D721Med (cell line): ENCODE results near the gene CXCR6.

ENCODE experiments used
- DNase-seq: peaks from one replicate; pipeline ENCODE4 v3.0.0; 2011; ENCODE audit warnings: low spot score; ENCODE audit not compliant: insufficient read length
- FAIRE-seq: peaks from 2 replicates; lab custom pipeline; 2011; peaks lifted over from hg19 to GRCh38; lab: Jason Lieb, UNC
- TF ChIP-seq, protein P1 (sequence below): IDR thresholded peaks from 2 replicates; pipeline ENCODE4 v1.5.1; 2012; ENCODE audit warnings: mild to moderate bottlenecking, control low read depth; ENCODE audit not compliant: insufficient read depth; ENCODE audit errors: missing control alignments

The CXCR6 gene

DNA sequence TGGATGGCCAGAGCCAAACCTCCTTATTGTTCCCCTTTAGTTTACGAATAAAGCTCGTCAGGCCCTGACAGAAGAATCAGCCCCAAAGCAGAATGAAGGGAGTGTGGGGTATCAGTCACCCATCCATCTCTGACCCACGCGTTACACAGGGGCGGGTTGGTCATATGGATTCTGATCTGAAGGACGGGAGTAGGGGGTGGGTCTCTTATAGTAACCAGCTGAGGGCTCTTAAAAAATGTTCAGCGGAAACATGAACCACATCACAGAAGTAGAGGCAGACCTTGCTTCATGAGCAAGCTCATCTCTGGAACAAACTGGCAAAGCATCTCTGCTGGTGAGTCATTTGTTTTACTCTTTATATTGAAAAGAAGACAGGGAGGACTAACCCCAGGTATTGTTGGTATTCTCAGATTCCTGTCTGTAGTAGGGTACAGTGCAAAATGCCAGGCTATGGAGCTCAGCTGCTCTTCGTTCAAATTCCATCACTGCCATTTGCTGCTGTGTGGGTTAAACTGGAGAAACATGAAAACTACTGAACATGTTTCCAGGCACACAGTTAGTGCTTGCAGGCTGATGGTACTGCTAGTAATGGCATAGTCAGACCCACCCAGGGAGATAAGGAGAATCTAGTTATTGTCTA, at the start of gene CXCR6:
CXCR6 (plus strand) TSS at position 258 of the 640 bp plus-strand sequence. CDS start 3,018 bp downstream, outside the sequence.
- FAIRE-seq (no peak), DNase-seq (no peak)
- TF ChIP-seq, protein P1, sequence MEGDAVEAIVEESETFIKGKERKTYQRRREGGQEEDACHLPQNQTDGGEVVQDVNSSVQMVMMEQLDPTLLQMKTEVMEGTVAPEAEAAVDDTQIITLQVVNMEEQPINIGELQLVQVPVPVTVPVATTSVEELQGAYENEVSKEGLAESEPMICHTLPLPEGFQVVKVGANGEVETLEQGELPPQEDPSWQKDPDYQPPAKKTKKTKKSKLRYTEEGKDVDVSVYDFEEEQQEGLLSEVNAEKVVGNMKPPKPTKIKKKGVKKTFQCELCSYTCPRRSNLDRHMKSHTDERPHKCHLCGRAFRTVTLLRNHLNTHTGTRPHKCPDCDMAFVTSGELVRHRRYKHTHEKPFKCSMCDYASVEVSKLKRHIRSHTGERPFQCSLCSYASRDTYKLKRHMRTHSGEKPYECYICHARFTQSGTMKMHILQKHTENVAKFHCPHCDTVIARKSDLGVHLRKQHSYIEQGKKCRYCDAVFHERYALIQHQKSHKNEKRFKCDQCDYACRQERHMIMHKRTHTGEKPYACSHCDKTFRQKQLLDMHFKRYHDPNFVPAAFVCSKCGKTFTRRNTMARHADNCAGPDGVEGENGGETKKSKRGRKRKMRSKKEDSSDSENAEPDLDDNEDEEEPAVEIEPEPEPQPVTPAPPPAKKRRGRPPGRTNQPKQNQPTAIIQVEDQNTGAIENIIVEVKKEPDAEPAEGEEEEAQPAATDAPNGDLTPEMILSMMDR: no peak

DNA sequence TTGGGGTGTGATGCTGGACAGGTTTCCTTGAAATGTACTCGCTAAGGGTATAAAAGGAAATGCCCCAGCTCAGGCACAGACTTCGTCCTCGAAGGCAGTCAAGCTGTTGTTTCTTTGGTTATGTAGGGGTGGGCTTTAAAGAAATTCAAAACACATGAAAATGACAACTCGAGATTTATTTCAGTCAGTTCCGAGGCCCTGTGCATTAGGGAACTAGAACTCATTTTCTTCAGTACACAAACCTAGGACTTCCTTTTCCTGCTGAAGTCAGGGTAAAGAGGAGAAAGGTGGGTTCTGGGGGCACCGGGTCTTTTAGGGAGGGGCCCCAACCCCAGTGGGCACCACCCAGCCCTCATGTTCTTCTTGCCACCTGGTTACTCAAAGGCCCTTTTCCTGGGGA, 49.2 kb upstream of the CXCR6 start:
- TF ChIP-seq, protein P1: no peak
- DNase-seq: no peak
- FAIRE-seq: no peak

DNA sequence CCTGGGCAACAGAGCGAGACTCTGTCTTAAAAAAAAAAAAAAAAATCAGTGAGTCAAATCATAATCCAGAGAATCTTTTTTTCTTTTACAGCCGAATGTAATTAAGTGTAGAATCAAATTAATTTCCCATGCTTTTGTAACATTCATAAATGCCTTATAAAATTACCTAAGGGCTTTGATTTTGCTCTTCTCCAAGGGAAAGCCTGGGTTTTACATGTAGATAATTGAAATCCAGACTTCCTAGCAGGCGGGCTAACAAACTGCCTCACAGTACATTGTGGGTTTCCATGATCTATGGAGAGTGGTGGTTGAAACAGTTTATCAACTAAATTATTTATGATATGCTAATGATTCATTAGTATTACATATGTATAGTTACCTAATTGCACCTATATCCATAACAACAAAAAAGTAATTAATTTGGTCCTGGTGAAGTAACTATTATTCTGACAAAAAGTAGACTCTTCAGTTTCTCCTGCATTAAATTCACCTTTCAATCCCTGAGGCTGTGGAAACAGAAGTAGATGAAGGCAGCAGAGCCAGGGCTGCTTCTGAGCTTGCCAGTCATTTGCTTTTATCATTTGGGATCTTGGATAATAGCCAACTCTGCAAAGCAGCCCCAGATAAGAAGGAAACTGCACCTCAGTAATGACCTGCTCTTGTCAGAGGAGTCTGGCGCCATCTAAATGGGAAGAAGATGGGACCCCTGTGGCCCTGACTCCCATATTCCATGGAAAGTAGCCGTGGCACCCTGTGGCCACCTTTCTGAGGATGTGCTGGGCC, 47.4 kb upstream of the CXCR6 start:
- DNase-seq: no peak
- FAIRE-seq: no peak

DNA sequence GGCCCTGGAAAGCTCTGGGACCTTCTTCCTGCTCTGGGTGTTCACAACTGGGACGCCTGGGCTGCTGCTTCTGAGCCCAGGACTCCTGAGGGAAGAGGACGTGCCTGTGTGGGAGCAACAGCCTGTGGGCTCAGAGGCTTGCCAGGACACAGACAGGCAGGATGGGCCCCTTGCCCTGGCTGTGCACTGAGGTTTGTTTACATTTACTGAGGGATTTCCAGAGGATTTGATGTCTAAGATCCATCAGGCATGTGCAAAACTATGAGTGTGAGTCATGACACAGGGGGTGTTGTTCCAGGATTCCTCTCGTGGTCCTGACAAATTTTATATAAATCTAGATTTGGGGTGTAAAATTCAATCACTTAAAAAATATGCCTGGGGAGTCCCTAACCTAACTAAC, 46.3 kb upstream of the CXCR6 start:
- no peak for DNase-seq
- FAIRE-seq: no peak
- TF ChIP-seq, protein P1: no peak

More for the DNA sequence above, 47.4 kb upstream of the CXCR6 start:
- TF ChIP-seq, protein P1: no peak

DNA sequence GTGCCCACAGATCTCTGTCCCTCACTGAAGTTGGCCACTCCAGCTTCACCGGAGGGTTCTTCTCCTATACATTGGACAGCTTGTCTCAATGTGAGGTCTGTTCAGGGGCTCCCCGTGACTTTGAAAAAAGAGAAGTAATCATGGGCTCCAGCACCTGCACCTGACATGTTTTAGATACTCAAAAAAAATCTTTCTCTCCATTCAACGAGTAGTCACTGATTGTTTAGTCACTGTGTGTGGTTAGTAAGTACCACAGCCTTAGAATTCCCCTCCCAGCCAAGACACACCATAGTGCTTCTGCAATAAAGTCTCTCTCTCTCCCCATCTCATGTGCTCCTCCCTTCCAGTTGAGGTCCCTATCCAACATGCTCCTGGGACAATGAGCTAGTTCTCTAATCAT, 38.3 kb upstream of the CXCR6 start:
- DNase-seq (no peak), FAIRE-seq (no peak)
- TF ChIP-seq, protein P1: no peak

DNA sequence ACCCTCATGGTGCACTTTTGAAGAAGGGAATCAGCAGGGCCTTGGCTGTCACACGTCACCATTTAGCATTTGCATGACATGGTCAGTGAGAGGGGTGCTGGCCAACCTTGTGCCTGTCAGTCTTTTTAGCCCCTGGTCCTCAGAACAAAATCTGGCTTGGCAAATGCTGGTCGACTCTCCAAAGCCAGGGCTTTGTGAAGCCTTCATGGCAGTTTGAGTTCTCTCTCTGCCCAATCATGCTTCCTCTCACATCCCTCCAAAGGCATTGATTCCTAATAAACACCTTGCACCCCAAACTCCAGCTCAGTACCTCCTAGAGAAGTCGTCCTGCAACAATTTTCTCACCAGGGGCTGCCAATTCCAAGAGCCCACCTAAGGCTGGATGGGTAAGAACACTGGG, 37.5 kb upstream of the CXCR6 start:
- DNase-seq (no peak), FAIRE-seq (no peak)
- TF ChIP-seq, protein P1: no peak
